Measurements from ENCODE around the gene NCR1. TPM values are rescaled to one million over a fixed set of nuclear protein-coding genes. Genes with fewer than 3 reads are reported as not detected.

Gene NCR1
- polyA plus RNA-seq, 3 donors = 0.09 to 0.14 TPM; not detected in 1

GRCh38 chr19:54955376-54955775 is 49.4 kb downstream of the NCR1 start:
- no peak for DNase-seq (ENCODE audit: extremely low read depth in 1 of 11, low read depth in 9 of 11, low spot score in 4 of 11)

GRCh38 chr19:54959840-54960239 is 53.9 kb downstream of the NCR1 start:
- DNase-seq (ENCODE audit: extremely low read depth in 1 of 11, low read depth in 9 of 11, low spot score in 4 of 11) = no peak

Other genes with a start within 250 kb of the NCR1 start
- gene LILRB4, start 243.2 kb upstream of the NCR1 start, polyA plus RNA-seq (ENCODE audit: insufficient read length in 3 of 3) = 1 to 10 TPM in 1 of 3 donors, under 1 TPM in 2; 0.61 to 1.7 (median 0.95) TPM
- gene KIR3DL3, start 181.7 kb upstream of the NCR1 start, polyA plus RNA-seq (ENCODE audit: insufficient read length in 3 of 3) = not detected
- not detected for gene KIR2DL3, start 167.6 kb upstream of the NCR1 start, polyA plus RNA-seq (ENCODE audit: insufficient read length in 3 of 3)
- under 1 TPM in 1 of 3 donors, not detected in 2; 0.12 TPM for gene KIR2DL1, start 136.4 kb upstream of the NCR1 start, polyA plus RNA-seq (ENCODE audit: insufficient read length in 3 of 3)
- gene KIR2DL4, start 102.5 kb upstream of the NCR1 start, polyA plus RNA-seq (ENCODE audit: insufficient read length in 3 of 3) = not detected
- not detected for gene KIR3DL1, start 89.7 kb upstream of the NCR1 start, polyA plus RNA-seq (ENCODE audit: insufficient read length in 3 of 3)
- not detected for gene KIR2DS4, start 73.5 kb upstream of the NCR1 start, polyA plus RNA-seq (ENCODE audit: insufficient read length in 3 of 3)
- not detected for gene KIR3DL2, start 55.7 kb upstream of the NCR1 start, polyA plus RNA-seq (ENCODE audit: insufficient read length in 3 of 3)
- under 1 TPM; 0.14 to 0.68 (median 0.25) TPM for gene FCAR, start 31.9 kb upstream of the NCR1 start, polyA plus RNA-seq (ENCODE audit: insufficient read length in 3 of 3)
- not detected for gene NLRP7, start 41.4 kb downstream of the NCR1 start, polyA plus RNA-seq (ENCODE audit: insufficient read length in 3 of 3)
- 10 to 100 TPM in 2 of 3 donors, 1 to 10 TPM in 1; 6.4 to 22.0 (median 17.9) TPM for gene NLRP2, start 60.2 kb downstream of the NCR1 start, polyA plus RNA-seq (ENCODE audit: insufficient read length in 3 of 3)
- under 1 TPM; 0.37 to 0.68 (median 0.39) TPM for gene GP6, start 132.1 kb downstream of the NCR1 start, polyA plus RNA-seq (ENCODE audit: insufficient read length in 3 of 3)
- gene RDH13, start 157.0 kb downstream of the NCR1 start, polyA plus RNA-seq (ENCODE audit: insufficient read length in 3 of 3) = 10 to 100 TPM; 13.6 to 27.1 (median 15.9) TPM
- 10 to 100 TPM; 48.0 to 77.9 (median 61.6) TPM for gene EPS8L1, start 169.7 kb downstream of the NCR1 start, polyA plus RNA-seq (ENCODE audit: insufficient read length in 3 of 3)
- gene PPP1R12C, start 211.5 kb downstream of the NCR1 start, polyA plus RNA-seq (ENCODE audit: insufficient read length in 3 of 3) = 100 to 1,000 TPM in 1 of 3 donors, 10 to 100 TPM in 2; 66.4 to 116 (median 95.8) TPM
- 1 to 10 TPM; 2.7 to 7.0 (median 4.5) TPM for gene TNNT1, start 243.1 kb downstream of the NCR1 start, polyA plus RNA-seq (ENCODE audit: insufficient read length in 3 of 3)